HG03066 (cell line): Measurements from ENCODE around the gene MN1.
"Not testable (repeated sequence)": the region's sequence is repeated elsewhere in the genome, so short reads cannot be mapped to it uniquely, and the experiment has no call there.

ENCODE experiments used
- ATAC-seq: cut with Tn5 transposase; IDR thresholded peaks from one replicate; pipeline ENCODE4 v1.9.1; 2021; ENCODE audit warnings: low read depth; ENCODE audit not compliant: unreplicated experiment

MN1 gene

GRCh38 chr22:27746918-27747317, 54.6 kb downstream of the MN1 start:
- no peak for ATAC-seq

- ATAC-seq, result no peak
These were observed 55.7 kb downstream of the MN1 start for GRCh38 chr22:27745809-27746208.

GRCh38 chr22:27745154-27745553, 56.4 kb downstream of the MN1 start:
- no peak for ATAC-seq

GRCh38 chr22:27744078-27744477, 57.5 kb downstream of the MN1 start:
- not testable (repeated sequence) for ATAC-seq

- ATAC-seq, result no peak
These were observed 61.3 kb downstream of the MN1 start for GRCh38 chr22:27740202-27740748.

- ATAC-seq, result no peak
These were observed 64.0 kb downstream of the MN1 start for GRCh38 chr22:27737521-27737920.

- no peak for ATAC-seq
These were observed 67.5 kb downstream of the MN1 start for GRCh38 chr22:27734066-27734465.

- no peak for ATAC-seq
These were observed 68.7 kb downstream of the MN1 start for GRCh38 chr22:27732841-27733240.

- ATAC-seq, result no peak
These were observed 69.2 kb downstream of the MN1 start for GRCh38 chr22:27732391-27732790.

- no peak for ATAC-seq
These were observed 69.9 kb downstream of the MN1 start for GRCh38 chr22:27731621-27732020.

GRCh38 chr22:27730641-27731433, 70.7 kb downstream of the MN1 start:
- ATAC-seq, result no peak

- no peak for ATAC-seq
These were observed 72.3 kb downstream of the MN1 start for GRCh38 chr22:27729246-27729645.

GRCh38 chr22:27727673-27728451, 73.7 kb downstream of the MN1 start:
- no peak for ATAC-seq

- no peak for ATAC-seq
These were observed 74.7 kb downstream of the MN1 start for GRCh38 chr22:27726686-27727449.

- no peak for ATAC-seq
These were observed 75.2 kb downstream of the MN1 start for GRCh38 chr22:27726331-27726685.

GRCh38 chr22:27725661-27726060, 75.9 kb downstream of the MN1 start:
- no peak for ATAC-seq

GRCh38 chr22:27724709-27725108, 76.8 kb downstream of the MN1 start:
- ATAC-seq, result no peak

GRCh38 chr22:27724157-27724556, 77.4 kb downstream of the MN1 start:
- ATAC-seq, result no peak

- no peak for ATAC-seq
These were observed 77.8 kb downstream of the MN1 start for GRCh38 chr22:27723708-27724107.

- no peak for ATAC-seq
These were observed 78.4 kb downstream of the MN1 start for GRCh38 chr22:27723158-27723557.

GRCh38 chr22:27720860-27721259, 80.7 kb downstream of the MN1 start:
- no peak for ATAC-seq
